ENCODE measurements around the gene RBBP8NL. TPM values are rescaled to one million over a fixed set of nuclear protein-coding genes. Genes with fewer than 3 reads are reported as not detected.
A peak's percentile ranks its signal among the peaks of the same experiment; 100 is the strongest.

The RBBP8NL gene
- total and polyA plus RNA-seq, 9 of the 15 experiments (the other 6 are each of a cell fraction or from before 2014, with no cell fraction given): not detected

GRCh38 chr20:62368976-62369814, 58.1 kb downstream of the RBBP8NL start (continued):
- TF ChIP-seq, protein P1, sequence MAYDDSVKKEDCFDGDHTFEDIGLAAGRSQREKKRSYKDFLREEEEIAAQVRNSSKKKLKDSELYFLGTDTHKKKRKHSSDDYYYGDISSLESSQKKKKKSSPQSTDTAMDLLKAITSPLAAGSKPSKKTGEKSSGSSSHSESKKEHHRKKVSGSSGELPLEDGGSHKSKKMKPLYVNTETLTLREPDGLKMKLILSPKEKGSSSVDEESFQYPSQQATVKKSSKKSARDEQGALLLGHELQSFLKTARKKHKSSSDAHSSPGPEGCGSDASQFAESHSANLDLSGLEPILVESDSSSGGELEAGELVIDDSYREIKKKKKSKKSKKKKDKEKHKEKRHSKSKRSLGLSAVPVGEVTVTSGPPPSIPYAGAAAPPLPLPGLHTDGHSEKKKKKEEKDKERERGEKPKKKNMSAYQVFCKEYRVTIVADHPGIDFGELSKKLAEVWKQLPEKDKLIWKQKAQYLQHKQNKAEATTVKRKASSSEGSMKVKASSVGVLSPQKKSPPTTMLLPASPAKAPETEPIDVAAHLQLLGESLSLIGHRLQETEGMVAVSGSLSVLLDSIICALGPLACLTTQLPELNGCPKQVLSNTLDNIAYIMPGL (CRISPR knock-in tag; IDR thresholded peaks at IDR 0.05): no peak
- TF ChIP-seq KLF16 (IDR thresholded peaks at IDR 0.05) (no peak), VEZF1 (CRISPR knock-in tag; IDR thresholded peaks at IDR 0.05) (peak; percentile 70), ZNF740 (CRISPR knock-in tag; IDR thresholded peaks at IDR 0.05) (no peak), ZNF740 (tag; IDR thresholded peaks at IDR 0.05) (no peak), NCOA4 (IDR thresholded peaks at IDR 0.05; ENCODE audit: partially characterized antibody) (no peak), ZNF764 (CRISPR knock-in tag; IDR thresholded peaks at IDR 0.05; ENCODE audit: low read depth) (no peak), NRF1 (conservative IDR thresholded peaks at IDR 0.05 in 1 of 2, IDR thresholded peaks at IDR 0.05 in 1 of 2) (peak; percentile 14 to 30; a peak in 1 of 4 replicates), HBP1 (CRISPR knock-in tag; IDR thresholded peaks at IDR 0.05) (no peak), RBM25 (IDR thresholded peaks at IDR 0.05; ENCODE audit: low read depth, low read length, severe bottlenecking) (no peak)
- TF ChIP-seq, protein P2, sequence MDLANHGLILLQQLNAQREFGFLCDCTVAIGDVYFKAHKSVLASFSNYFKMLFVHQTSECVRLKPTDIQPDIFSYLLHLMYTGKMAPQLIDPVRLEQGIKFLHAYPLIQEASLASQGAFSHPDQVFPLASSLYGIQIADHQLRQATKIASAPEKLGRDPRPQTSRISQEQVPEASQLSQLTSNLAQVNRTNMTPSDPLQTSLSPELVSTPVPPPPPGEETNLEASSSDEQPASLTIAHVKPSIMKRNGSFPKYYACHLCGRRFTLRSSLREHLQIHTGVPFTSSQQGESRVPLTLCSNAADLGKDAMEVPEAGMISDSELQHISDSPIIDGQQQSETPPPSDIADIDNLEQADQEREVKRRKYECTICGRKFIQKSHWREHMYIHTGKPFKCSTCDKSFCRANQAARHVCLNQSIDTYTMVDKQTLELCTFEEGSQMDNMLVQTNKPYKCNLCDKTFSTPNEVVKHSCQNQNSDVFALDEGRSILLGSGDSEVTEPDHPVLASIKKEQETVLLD (IDR thresholded peaks at IDR 0.05): no peak
- TF ChIP-seq, protein P3, sequence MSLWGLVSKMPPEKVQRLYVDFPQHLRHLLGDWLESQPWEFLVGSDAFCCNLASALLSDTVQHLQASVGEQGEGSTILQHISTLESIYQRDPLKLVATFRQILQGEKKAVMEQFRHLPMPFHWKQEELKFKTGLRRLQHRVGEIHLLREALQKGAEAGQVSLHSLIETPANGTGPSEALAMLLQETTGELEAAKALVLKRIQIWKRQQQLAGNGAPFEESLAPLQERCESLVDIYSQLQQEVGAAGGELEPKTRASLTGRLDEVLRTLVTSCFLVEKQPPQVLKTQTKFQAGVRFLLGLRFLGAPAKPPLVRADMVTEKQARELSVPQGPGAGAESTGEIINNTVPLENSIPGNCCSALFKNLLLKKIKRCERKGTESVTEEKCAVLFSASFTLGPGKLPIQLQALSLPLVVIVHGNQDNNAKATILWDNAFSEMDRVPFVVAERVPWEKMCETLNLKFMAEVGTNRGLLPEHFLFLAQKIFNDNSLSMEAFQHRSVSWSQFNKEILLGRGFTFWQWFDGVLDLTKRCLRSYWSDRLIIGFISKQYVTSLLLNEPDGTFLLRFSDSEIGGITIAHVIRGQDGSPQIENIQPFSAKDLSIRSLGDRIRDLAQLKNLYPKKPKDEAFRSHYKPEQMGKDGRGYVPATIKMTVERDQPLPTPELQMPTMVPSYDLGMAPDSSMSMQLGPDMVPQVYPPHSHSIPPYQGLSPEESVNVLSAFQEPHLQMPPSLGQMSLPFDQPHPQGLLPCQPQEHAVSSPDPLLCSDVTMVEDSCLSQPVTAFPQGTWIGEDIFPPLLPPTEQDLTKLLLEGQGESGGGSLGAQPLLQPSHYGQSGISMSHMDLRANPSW (CRISPR knock-in tag; IDR thresholded peaks at IDR 0.05): no peak

Data from K562 (cell line).